ENCODE results near the gene ARHGEF38. TPM values are rescaled to one million over a fixed set of nuclear protein-coding genes. Genes with fewer than 3 reads are reported as not detected.
"Not testable (repeated sequence)": the region's sequence is repeated elsewhere in the genome, so short reads cannot be mapped to it uniquely, and the experiment has no call there.

The ARHGEF38 gene
- polyA plus RNA-seq, 3 donors, result 3.7 to 5.3 (median 4.1) TPM

- DNase-seq (ENCODE audit: low read depth in 3 of 3, low spot score in 2 of 3), result no peak
Observed at GRCh38 chr4:105603158-105603557, 50.7 kb downstream of the ARHGEF38 start.

- no peak for DNase-seq (ENCODE audit: low read depth in 3 of 3, low spot score in 2 of 3)
Observed at GRCh38 chr4:105605493-105605892, 53.1 kb downstream of the ARHGEF38 start.

- DNase-seq (ENCODE audit: low read depth in 3 of 3, low spot score in 2 of 3), result no peak
Observed at GRCh38 chr4:105607876-105608275, 55.5 kb downstream of the ARHGEF38 start.

GRCh38 chr4:105609819-105610218 is 57.4 kb downstream of the ARHGEF38 start:
- DNase-seq (ENCODE audit: low read depth in 3 of 3, low spot score in 2 of 3), result not testable (repeated sequence)

- DNase-seq (ENCODE audit: low read depth in 3 of 3, low spot score in 2 of 3), result no peak
Observed at GRCh38 chr4:105613306-105613705, 60.9 kb downstream of the ARHGEF38 start.

- DNase-seq (ENCODE audit: low read depth in 3 of 3, low spot score in 2 of 3), result no peak
Observed at GRCh38 chr4:105619188-105619931, 66.9 kb downstream of the ARHGEF38 start.

- DNase-seq (ENCODE audit: low read depth in 3 of 3, low spot score in 2 of 3), result no peak
Observed at GRCh38 chr4:105620640-105621323, 68.4 kb downstream of the ARHGEF38 start.

GRCh38 chr4:105622269-105622668 is 69.8 kb downstream of the ARHGEF38 start:
- no peak for DNase-seq (ENCODE audit: low read depth in 3 of 3, low spot score in 2 of 3)

- no peak for DNase-seq (ENCODE audit: low read depth in 3 of 3, low spot score in 2 of 3)
Observed at GRCh38 chr4:105623099-105623498, 70.7 kb downstream of the ARHGEF38 start.

- DNase-seq (ENCODE audit: low read depth in 3 of 3, low spot score in 2 of 3), result no peak
Observed at GRCh38 chr4:105624530-105624929, 72.1 kb downstream of the ARHGEF38 start.

GRCh38 chr4:105625214-105625613 is 72.8 kb downstream of the ARHGEF38 start:
- DNase-seq (ENCODE audit: low read depth in 3 of 3, low spot score in 2 of 3), result no peak

- no peak for DNase-seq (ENCODE audit: low read depth in 3 of 3, low spot score in 2 of 3)
Observed at GRCh38 chr4:105626846-105627245, 74.4 kb downstream of the ARHGEF38 start.

GRCh38 chr4:105627620-105628019 is 75.2 kb downstream of the ARHGEF38 start:
- DNase-seq (ENCODE audit: low read depth in 3 of 3, low spot score in 2 of 3), result no peak

GRCh38 chr4:105630670-105631655 is 78.5 kb downstream of the ARHGEF38 start:
- peak; percentile 48 to 66 (median 59) for DNase-seq (ENCODE audit: low read depth in 3 of 3, low spot score in 2 of 3)

GRCh38 chr4:105631818-105632400 is 79.5 kb downstream of the ARHGEF38 start:
- no peak for DNase-seq (ENCODE audit: low read depth in 3 of 3, low spot score in 2 of 3)

GRCh38 chr4:105632599-105632998 is 80.2 kb downstream of the ARHGEF38 start:
- no peak for DNase-seq (ENCODE audit: low read depth in 3 of 3, low spot score in 2 of 3)

- no peak for DNase-seq (ENCODE audit: low read depth in 3 of 3, low spot score in 2 of 3)
Observed at GRCh38 chr4:105633241-105633640, 80.8 kb downstream of the ARHGEF38 start.

- no peak for DNase-seq (ENCODE audit: low read depth in 3 of 3, low spot score in 2 of 3)
Observed at GRCh38 chr4:105634402-105635080, 82.1 kb downstream of the ARHGEF38 start.

- no peak for DNase-seq (ENCODE audit: low read depth in 3 of 3, low spot score in 2 of 3)
Observed at GRCh38 chr4:105637408-105638176, 85.2 kb downstream of the ARHGEF38 start.
